GM12891 (cell line): ENCODE measurements around the gene PREX1.

Source experiments
- POLR2A ChIP-seq: IDR thresholded peaks from 2 replicates; pipeline ENCODE4 v1.6.1; 2011; ENCODE audit warnings: low read depth, low read length, control low read depth
- TAF1 ChIP-seq: IDR thresholded peaks from 2 replicates; pipeline ENCODE4 v1.6.1; 2011; ENCODE audit warnings: low read depth, low read length, control low read depth

GRCh38 chr20:48771542-48771941 is 56.3 kb downstream of the PREX1 start:
- TF ChIP-seq TAF1 (no peak), POLR2A (no peak)
